Suprapubic skin (tissue), 4 donors: ENCODE measurements around the gene SFXN5. TPM values are rescaled to one million over a fixed set of nuclear protein-coding genes. Genes with fewer than 3 reads are reported as not detected.

Experiments used
- DNase-seq, 2 donors: peaks; one replicate each; pipeline ENCODE4 v3.0.0-alpha.2; 2019; ENCODE audit warnings: low spot score in 2 of 2
- H3K27ac ChIP-seq: fragments of 200-600 bp; sonication (generic); one replicate; pipeline ENCODE4 v1.5.1; 2019
- H3K27me3 ChIP-seq: fragments of 200-600 bp; sonication (generic); one replicate; pipeline ENCODE4 v1.5.1; 2019
- H3K36me3 ChIP-seq: fragments of 200-600 bp; sonication (generic); one replicate; pipeline ENCODE4 v1.5.1; 2019
- H3K4me1 ChIP-seq: fragments of 200-600 bp; sonication (generic); one replicate; pipeline ENCODE4 v1.5.1; 2019
- H3K4me3 ChIP-seq: fragments of 200-600 bp; sonication (generic); one replicate; pipeline ENCODE4 v1.5.1; 2019; ENCODE audit warnings: mild to moderate bottlenecking
- H3K9me3 ChIP-seq: fragments of 200-600 bp; sonication (generic); one replicate; pipeline ENCODE4 v1.5.1; 2019
- CTCF ChIP-seq, 2 donors: fragments of 200-600 bp in 1 of 2; fragments of 450-650 bp in 1 of 2; sonication (generic) in 1 of 2; IDR thresholded peaks; one replicate each; pipeline ENCODE4 v1.5.1; 2016 to 2019; ENCODE audit warnings: antibody characterized with exemption in 2 of 2, mild to moderate bottlenecking in 1 of 2, moderate library complexity in 1 of 2
- EP300 ChIP-seq: sonication (generic); formaldehyde crosslinking; IDR thresholded peaks from one replicate; pipeline ENCODE4 v1.6.1; 2017; ENCODE audit warnings: antibody characterized with exemption
- POLR2A ChIP-seq, 2 donors: fragments of 450-650 bp; IDR thresholded peaks; one replicate each; pipeline ENCODE4 v1.6.1; 2017; ENCODE audit warnings: antibody characterized with exemption in 2 of 2, mild to moderate bottlenecking in 2 of 2, moderate library complexity in 2 of 2
- POLR2AphosphoS5 ChIP-seq, 3 donors: sonication (generic); formaldehyde crosslinking; IDR thresholded peaks; one replicate each; pipeline ENCODE4 v1.6.1; 2017; ENCODE audit warnings: antibody characterized with exemption in 3 of 3
- WGBS: methylation state at CpG from one replicate; pipeline ENCODE4 v1.1.5; 2018; 5-methylcytosine and 5-hydroxymethylcytosine counted together
- total RNA-seq, 4 donors: library from RNA; depleted of rRNA; stranded (reverse); fragments of >200 nt; gene quantifications; one replicate each; pipeline ENCODE4 v1.1.0, GENCODE V29; 2016

SFXN5 gene
- total RNA-seq, 4 donors from 2014 or later = 11.9 to 25.7 (median 18.8) TPM

GRCh38 chr2:73112913-73113854 is 41.7 kb upstream of the SFXN5 start, which contains the start of gene RAB11FIP5:
Gene RAB11FIP5, minus strand, starts transcription at chr2:73112948. Its CDS starts 171 bp downstream, at chr2:73112777.
- H3K4me1 ChIP-seq = peaks cover 43% of the 10 kb centered on the region
- H3K36me3 ChIP-seq = no peaks in the 10 kb centered on the region
- WGBS = 3% methylated on average over 32 of the region's 93 CpGs
- H3K9me3 ChIP-seq = no peaks in the 10 kb centered on the region
- TF ChIP-seq CTCF (IDR thresholded peaks at IDR 0.05) = no peak
- TF ChIP-seq POLR2A (IDR thresholded peaks at IDR 0.05) = no peak
- TF ChIP-seq POLR2AphosphoS5 (IDR thresholded peaks at IDR 0.05) = peak in 1 of 3 donors; percentile 25
- no peak for TF ChIP-seq EP300
- H3K27me3 ChIP-seq = no peaks in the 10 kb centered on the region
- peak within 1 kb of the TSS; percentile 90 for H3K4me3 ChIP-seq
- peak; percentile 81 to 85 for DNase-seq
- H3K27ac ChIP-seq = peak within 1 kb of the TSS; percentile 89

GRCh38 chr2:73112026-73112912 is 40.8 kb upstream of the SFXN5 start:
- H3K36me3 ChIP-seq = no peaks in the 10 kb centered on the region
- 1% methylated on average over 54 of the region's 88 CpGs for WGBS
- no peaks in the 10 kb centered on the region for H3K9me3 ChIP-seq
- peak overlapping the region; percentile 89 for H3K27ac ChIP-seq
- H3K27me3 ChIP-seq = no peaks in the 10 kb centered on the region
- TF ChIP-seq CTCF (IDR thresholded peaks at IDR 0.05) = no peak
- TF ChIP-seq POLR2A (IDR thresholded peaks at IDR 0.05) = peak in 1 of 2 donors; percentile 50
- no peak for TF ChIP-seq POLR2AphosphoS5 (IDR thresholded peaks at IDR 0.05)
- no peak for TF ChIP-seq EP300
- H3K4me3 ChIP-seq = peak overlapping the region; percentile 90
- peaks cover 51% of the 10 kb centered on the region for H3K4me1 ChIP-seq
- peak in 1 of 2 donors; percentile 83 for DNase-seq

GRCh38 chr2:73111073-73112025 is 39.8 kb upstream of the SFXN5 start:
- Histone ChIP-seq H3K9me3 (no peaks in the 10 kb centered on the region), H3K27ac (peak overlapping the region; percentile 89), H3K4me3 (peak overlapping the region; percentile 90), H3K4me1 (peaks cover 61% of the 10 kb centered on the region), H3K36me3 (no peaks in the 10 kb centered on the region), H3K27me3 (no peaks in the 10 kb centered on the region)
- DNase-seq = peak in 1 of 2 donors; percentile 68
- WGBS = 14% methylated on average over 16 of the region's 16 CpGs
- TF ChIP-seq POLR2A (IDR thresholded peaks at IDR 0.05) (no peak), CTCF (IDR thresholded peaks at IDR 0.05) (no peak), POLR2AphosphoS5 (IDR thresholded peaks at IDR 0.05) (no peak), EP300 (no peak)

GRCh38 chr2:73110168-73111072 is 38.9 kb upstream of the SFXN5 start:
- Histone ChIP-seq H3K4me3 (peak overlapping the region; percentile 90), H3K9me3 (no peaks in the 10 kb centered on the region), H3K36me3 (no peaks in the 10 kb centered on the region), H3K4me1 (peaks cover 62% of the 10 kb centered on the region), H3K27me3 (no peaks in the 10 kb centered on the region), H3K27ac (peak overlapping the region; percentile 89)
- 79% methylated on average over 4 of the region's 4 CpGs for WGBS
- no peak for DNase-seq
- no peak for TF ChIP-seq CTCF (IDR thresholded peaks at IDR 0.05)
- TF ChIP-seq POLR2A (IDR thresholded peaks at IDR 0.05) = no peak
- TF ChIP-seq POLR2AphosphoS5 (IDR thresholded peaks at IDR 0.05) = no peak
- no peak for TF ChIP-seq EP300
